ENCODE measurements around the gene ARIH2.
"Not testable (repeated sequence)": the region's sequence is repeated elsewhere in the genome, so short reads cannot be mapped to it uniquely, and the experiment has no call there.

The ARIH2 gene

DNA sequence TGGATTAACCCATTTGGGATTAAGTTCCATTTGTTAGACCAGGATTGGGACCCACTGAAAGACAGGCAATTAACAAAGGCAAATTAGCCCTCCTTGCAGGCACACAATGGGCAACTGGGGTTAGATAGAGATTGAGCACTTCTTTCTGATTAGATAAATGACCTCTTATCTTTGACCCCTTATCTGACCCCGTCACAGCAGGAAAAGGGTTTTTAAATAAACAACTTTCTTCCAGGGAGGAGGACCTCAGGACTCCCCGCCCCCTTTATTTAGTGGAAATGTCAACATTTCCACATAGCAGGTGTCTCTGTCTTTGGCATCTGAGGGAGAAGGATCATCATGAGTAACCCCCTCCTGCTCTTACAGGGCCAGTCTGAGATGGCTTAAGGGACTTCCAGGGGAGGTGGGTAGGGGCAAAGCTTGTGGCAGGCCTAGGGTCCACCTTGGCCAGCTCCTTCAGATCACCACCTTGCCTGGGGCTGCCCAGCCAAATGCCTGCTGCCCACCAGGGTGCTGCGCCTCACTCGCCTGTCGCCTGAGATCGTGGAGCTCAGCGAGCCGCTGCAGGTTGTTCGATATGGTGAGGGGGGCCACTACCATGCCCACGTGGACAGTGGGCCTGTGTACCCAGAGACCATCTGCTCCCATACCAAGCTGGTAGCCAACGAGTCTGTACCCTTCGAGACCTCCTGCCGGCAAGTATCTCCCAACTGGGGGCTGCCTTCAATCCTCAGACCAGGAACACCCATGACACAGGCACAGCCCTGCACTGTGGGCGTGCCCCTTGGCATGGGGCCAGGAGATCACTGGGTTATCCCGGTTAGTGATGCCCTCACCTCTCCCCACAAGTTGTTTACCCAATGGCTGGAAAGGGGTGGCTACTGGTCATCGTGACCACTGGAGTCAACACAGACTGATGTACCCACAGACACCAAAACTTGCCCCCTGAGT is 86.0 kb downstream of the ARIH2 start:
- no peak for DNase-seq (ENCODE audit: low read depth)

DNA sequence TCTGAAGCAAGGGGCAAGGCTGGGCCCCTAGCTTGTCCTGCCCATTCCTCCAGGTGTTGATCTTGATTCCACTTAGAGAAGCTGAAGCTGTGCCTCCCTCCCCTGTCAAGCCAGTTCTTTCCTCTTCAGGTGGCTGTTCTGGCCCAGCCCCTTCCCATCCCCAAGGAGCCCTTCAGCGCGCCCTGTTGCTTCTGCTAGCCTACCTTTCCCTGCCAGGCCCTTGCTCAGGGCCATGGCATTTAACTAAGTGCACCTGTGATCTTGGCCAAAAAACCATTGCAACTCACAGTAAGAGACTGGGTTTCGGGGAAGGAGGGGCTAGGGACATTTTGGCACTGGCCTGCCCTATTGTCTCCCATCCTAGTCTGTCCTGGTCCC is 86.7 kb downstream of the ARIH2 start:
- no peak for DNase-seq (ENCODE audit: low read depth)

DNA sequence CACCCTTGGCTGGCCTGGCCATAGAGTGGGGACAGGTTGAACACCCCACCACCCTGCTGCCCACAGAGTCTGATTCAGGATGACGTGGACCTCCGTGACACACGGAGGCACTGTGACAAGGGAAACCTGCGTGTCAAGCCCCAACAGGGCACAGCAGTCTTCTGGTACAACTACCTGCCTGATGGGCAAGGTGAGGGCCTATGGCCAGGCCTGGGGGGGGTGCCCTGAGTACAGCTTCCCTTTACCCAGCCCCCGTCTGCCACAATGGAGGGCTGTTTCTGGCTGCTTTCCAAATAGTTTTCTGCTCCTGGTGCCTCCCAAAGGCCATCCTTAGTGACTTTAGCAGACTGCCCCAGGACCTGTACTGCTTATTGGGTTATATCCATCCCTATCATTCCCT is 87.4 kb downstream of the ARIH2 start:
- DNase-seq (ENCODE audit: low read depth): no peak

DNA sequence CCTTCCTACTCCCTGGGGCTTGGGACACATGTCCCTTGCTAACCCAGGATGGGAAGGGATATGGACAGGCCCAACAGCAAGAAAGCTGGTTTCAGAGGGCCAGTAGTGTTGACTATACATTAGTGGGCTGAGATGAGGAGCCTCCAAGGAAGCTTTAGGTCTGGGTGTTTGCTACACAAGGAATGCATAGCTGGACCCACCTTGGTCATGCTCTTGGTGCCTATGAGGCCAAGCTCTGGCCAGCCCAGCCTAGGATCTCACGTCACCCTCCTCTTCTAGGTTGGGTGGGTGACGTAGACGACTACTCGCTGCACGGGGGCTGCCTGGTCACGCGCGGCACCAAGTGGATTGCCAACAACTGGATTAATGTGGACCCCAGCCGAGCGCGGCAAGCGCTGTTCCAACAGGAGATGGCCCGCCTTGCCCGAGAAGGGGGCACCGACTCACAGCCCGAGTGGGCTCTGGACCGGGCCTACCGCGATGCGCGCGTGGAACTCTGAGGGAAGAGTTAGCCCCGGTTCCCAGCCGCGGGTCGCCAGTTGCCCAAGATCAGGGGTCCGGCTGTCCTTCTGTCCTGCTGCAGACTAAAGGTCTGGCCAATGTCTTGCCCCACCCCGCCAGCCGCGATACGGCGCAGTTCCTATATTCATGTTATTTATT is 87.9 kb downstream of the ARIH2 start:
- no peak for DNase-seq (ENCODE audit: low read depth)

DNA sequence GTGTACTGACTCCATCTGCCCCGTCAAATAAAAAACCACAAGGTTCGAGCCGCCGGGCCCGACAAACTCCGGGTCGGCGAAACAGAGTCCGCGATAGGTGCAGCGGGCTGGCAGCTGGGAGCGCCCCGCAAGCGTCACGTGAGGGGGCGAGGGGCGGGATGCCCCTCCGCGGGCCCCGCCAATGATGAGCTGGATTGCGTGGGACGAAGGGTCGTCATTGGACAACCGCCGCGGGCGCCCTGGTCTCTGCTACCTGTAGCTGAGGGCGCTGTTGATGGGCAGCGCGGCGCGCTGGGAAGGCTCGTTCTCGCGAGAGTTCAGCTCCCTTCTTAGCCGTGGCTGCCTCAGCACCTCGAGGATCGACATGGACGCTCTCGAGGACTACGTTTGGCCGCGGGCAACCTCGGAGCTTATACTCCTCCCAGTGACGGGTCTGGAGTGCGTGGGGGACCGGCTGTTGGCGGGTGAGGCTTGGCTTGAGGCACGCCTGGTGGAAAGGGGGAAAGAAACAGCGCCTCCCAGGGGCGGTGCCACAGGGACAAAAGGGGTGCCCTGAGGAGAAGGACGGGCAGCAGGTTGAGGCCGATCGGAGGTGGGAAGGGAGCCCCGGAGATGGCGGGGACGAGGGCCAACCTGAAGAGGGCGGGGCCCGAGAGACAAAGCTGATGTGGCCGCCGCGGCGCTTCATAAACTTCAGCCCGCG is 88.6 kb downstream of the ARIH2 start, which contains the start of gene WDR6:
TSS of gene WDR6 (plus strand) at position 324 of the 703 bp plus-strand sequence. CDS start at position 365, 41 bp downstream.
- DNase-seq (ENCODE audit: low read depth): peak; percentile 91

DNA sequence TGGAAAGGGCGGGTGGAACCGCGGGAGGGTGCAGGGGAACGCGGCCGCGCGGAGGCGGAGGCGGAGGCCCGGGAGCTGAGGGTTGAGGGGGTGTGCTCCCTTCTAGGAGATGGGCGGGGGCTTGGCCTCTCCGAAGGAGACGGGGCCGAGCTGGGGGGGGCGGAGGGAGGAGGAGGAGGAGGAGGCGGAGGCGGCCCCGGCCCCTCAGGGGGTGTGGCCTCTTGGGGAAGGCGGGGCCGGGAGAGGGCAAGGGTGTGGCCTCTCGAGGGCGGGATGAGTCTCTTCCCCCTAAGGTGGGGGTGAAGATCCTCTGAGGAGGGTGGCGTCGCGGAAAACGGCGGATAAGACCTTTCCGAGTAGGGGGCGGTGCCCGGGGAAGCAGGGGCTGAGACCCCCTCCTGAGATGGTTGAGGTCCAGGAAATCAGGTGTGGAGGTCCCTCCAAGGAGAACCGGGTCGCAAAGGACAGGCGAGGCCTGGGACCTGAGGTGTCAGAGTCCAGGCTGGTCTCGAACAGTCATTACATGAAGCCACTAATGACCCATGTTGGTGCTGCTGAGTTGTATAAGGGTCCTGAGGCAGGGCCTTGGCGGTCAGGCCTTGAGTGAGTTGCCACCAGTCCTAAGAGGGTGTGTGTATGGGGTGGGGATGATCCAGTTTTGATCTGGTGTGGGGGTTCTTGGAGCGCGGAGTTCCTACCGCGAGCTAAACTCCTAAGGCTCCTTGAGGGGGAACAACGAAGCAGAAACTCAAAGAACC is 89.3 kb downstream of the ARIH2 start:
- DNase-seq (ENCODE audit: low read depth): peak; percentile 71

DNA sequence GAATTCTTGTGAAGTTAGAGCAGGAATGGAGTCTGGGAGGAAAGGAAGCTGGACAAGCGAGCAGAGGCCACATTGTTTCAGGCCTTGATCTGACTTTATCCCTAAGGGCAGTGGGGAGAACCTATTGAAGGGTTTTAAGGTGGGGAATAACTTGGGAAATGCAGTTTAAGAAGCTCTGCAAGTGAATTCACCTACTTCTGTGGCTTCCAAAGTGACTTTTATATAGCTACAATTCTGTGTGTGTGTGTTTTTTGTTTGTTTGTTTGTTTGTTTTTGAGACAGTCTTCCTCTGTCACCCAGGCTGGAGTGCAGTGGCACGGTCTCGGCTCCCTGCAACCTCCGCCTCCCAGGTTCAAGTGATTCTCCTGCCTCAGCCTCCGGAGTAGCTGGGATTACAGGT is 90.0 kb downstream of the ARIH2 start:
- not testable (repeated sequence) for DNase-seq (ENCODE audit: low read depth)

DNA sequence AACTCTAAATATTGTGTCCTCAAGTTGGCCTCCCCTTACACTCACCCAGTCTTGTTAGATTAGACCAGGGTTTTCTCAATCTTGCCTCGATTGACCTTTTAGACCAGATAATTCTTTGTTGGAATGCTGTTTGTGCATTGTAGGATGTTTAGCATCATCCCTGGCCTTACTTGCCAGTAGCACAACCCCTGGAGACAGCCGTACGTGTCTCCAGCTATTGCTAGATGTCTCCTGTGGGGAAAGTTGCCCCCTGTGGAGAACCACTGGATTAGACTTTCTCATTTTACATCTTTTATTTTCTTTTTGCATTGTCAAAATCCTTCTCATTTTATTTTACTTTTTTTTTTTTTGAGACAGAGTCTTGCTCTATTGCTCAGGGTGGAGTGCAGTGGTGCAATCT is 90.8 kb downstream of the ARIH2 start:
- DNase-seq (ENCODE audit: low read depth): no peak

DNA sequence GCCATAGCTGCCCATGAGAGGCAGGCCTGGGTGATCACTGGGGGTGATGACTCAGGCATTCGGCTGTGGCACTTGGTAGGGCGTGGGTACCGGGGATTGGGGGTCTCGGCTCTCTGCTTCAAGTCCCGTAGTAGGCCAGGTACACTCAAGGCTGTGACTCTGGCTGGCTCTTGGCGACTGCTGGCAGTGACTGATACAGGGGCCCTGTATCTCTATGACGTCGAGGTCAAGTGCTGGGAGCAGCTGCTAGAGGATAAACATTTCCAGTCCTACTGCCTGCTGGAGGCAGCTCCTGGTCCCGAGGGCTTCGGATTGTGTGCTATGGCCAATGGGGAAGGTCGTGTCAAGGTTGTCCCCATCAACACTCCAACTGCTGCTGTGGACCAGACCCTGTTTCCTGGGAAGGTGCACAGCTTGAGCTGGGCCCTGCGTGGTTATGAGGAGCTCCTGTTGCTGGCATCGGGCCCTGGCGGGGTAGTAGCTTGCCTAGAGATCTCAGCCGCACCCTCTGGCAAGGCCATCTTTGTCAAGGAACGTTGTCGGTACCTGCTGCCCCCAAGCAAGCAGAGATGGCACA is 93.9 kb downstream of the ARIH2 start:
- no peak for DNase-seq (ENCODE audit: low read depth)

DNA sequence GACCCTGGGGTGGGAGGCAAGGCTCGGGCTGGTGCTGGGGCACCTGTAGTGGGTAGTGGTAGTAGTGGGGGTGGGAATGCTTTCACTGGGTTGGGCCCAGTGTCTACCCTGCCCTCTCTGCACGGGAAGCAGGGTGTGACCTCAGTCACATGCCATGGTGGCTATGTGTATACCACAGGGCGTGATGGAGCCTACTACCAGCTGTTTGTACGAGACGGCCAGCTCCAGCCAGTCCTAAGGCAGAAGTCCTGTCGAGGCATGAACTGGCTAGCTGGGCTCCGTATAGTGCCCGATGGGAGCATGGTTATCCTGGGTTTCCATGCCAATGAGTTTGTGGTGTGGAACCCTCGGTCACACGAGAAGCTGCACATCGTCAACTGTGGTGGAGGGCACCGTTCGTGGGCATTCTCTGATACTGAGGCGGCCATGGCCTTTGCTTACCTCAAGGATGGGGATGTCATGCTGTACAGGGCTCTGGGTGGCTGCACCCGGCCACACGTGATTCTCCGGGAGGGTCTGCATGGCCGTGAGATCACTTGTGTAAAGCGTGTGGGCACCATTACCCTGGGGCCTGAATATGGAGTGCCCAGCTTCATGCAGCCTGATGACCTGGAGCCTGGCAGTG is 94.6 kb downstream of the ARIH2 start:
- no peak for DNase-seq (ENCODE audit: low read depth)

DNA sequence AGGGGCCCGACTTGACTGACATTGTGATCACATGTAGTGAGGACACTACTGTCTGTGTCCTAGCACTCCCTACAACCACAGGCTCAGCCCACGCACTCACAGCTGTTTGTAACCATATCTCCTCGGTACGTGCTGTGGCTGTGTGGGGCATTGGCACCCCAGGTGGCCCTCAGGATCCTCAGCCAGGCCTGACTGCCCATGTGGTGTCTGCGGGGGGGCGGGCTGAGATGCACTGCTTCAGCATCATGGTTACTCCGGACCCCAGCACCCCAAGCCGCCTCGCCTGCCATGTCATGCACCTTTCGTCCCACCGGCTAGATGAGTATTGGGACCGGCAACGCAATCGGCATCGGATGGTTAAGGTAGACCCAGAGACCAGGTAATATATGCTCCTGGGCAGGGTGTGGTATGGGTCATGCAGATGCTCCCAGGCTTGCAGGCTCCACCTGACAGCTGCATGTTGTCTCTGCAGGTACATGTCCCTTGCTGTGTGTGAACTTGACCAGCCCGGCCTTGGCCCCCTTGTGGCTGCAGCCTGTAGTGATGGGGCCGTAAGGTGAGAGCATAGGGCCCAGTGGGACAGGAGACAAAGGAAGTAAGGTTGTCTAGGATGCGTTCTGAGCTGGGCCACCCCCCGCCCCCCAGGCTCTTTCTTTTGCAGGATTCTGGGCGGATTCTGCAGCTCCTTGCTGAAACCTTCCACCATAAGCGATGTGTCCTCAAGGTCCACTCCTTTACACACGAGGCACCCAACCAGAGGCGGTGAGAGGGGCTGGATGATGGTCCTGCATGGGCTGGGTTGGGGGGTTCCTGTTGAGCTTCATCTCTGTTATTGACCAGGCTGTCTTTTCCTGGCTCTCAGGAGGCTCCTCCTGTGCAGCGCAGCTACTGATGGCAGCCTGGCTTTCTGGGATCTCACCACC is 95.4 kb downstream of the ARIH2 start:
- DNase-seq (ENCODE audit: low read depth): no peak

DNA sequence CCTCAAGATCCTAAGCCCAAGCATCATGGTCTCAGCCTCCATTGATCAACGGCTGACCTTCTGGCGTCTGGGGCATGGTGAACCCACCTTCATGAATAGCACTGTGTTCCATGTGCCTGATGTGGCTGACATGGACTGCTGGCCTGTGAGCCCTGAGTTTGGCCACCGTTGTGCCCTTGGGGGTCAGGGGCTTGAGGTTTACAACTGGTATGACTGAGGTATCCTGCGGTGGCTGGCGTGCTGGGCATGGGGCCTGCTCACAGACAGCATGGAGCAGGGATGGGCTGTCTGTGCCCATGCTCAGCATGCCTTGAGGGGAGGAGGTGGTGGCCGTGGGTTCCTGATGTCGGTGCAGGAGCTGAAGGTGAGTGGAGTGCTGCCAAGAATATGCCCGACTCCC is 96.4 kb downstream of the ARIH2 start:
- DNase-seq (ENCODE audit: low read depth): no peak

DNA sequence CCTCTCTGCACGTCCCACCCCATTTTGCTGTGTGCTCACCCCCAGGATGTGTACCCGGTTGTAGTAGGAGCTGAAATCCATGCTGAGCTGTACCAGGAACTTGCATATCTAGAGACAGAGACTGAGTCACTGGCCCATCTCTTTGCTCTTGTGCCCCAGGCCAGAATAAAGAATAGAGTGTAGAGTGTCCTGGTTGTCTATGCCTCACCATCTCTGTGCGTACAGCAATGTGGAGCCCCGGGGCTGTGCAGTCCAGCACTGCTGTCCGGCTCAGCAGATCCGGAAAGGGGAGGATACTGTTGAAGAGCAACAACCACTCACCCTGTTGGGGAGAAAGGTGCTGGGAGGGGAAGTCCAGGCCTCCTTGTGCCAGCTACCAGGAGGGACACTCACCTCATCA is 97.1 kb downstream of the ARIH2 start:
- DNase-seq (ENCODE audit: low read depth): no peak

DNA sequence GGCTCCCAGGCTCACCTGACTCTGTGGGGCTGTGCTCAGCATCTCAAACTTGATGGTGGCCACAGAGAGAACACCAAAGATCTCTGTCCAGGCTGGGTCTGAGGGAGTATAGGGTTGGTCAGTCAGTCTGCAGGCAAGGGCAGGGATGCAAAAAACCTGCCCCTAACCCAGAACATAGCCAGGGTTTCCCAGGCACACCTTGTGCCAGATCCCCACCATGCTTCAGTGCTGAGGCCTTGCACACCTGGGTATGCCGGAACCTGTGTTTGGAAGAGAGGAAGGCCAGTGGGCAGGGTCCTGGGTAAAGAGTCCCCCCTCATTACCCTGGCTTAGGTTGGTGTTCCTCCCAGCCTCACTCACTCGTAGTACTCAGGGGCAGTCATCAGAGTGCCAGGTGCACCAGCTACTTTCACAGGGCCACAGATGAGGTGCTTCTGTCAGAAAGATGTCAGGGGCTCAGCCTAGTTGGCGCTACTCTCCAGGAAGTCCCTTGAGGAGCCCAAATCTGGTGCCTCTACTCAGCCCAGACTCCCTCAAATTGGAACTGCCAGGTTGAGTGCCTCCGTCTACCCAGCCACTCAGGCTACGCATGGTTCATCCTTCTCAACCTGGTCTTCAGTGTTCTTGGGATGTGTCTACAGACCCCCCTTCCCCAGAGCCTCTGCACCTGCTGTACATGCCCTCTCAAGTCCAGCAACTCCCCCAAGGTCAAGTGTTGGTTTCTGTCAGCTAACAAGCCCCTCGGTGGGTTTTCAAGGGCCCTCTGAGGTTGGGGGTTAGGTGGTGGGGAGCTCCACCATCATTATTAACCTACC is 98.0 kb downstream of the ARIH2 start:
- no peak for DNase-seq (ENCODE audit: low read depth)

DNA sequence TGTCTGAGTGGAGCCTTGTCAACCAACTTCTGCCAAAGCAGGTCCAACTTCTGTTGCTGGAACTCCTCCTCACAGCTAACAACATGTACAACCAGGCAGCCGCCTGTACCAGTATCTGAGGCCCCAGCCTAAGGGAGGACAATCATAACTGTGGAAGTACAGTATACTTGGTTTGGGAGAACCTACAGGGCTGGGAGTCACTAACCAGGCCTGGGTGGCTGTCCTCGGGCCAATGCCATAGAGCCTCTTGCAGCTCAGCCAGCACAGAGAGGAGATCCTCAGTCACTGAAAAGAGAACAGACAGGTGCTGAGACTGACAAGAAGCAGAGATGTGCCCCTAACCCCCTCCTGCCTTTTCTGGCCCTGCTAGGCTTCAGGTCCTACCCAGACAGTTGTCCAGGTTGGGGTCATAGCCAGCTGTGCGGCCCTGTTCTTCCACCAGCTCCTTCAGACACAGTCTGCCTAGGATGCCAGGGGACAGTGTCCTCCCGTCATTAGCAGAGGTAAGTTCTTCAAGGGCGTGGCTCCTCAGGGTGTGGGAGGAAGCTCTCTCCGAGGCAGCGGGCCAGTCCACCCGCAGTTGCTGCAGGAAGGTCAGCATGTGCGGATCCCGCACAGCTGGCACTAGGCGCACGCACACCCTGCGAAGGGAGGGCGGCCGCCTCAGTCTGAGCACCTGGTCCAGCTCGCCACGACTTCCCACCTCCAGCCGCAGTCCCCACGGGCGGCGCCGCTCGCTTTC is 98.8 kb downstream of the ARIH2 start:
- no peak for DNase-seq (ENCODE audit: low read depth)

DNA sequence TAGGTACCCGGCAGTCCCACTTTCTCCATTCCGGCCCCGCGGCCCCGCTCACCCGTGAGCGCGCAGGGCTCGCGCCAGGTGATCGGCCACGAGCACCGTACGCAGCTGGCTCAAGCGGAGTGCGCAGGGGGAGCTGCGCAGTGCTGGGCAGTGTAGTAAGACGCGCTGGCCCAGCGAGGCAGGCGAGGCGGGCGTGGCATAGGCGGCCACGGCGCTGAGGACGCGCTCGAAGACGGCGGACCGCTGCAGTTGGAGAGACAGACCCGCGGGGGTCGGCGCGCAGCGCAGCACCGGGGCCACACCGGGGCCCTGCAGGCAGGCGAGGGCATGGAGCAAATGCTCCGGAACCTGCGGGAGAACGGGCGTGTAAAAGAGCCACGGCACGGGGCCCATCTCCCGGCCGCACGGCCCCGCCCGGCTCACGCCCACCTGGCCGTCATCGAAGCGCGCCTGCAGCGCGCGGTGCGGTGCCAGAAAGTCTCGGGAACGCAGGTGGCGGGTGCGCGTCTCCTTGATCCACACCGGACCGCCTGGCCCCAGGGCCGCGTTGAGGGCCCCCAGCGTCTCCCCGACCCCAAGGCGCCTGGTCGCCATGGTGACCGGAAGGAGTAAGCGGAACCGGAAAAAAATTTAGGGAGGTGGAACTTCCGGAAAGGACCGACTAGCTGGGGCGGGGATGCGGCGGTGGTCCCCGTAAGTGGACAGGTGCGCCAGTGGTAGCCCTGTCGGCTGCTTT is 99.5 kb downstream of the ARIH2 start, which contains the start of gene DALRD3:
TSS of gene DALRD3 (minus strand) at position 610 of the 736 bp plus-strand sequence. CDS start at position 594, 16 bp downstream.
- DNase-seq (ENCODE audit: low read depth): no peak

DNA sequence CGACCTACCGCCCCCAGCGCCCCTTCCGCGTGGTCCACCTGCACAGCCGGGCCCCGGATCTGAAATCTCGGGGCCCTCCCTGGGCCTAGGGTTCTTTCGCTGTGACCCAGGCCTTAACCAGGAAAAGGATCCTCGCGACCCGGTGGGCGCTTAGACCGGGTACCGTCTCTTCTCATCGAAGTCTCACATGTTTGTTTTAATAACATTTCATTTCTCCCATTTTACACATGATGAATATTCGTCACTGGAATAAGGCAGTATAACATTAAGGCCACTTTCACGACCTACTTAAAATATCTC is 100.0 kb downstream of the ARIH2 start:
- DNase-seq (ENCODE audit: low read depth): no peak

DNA sequence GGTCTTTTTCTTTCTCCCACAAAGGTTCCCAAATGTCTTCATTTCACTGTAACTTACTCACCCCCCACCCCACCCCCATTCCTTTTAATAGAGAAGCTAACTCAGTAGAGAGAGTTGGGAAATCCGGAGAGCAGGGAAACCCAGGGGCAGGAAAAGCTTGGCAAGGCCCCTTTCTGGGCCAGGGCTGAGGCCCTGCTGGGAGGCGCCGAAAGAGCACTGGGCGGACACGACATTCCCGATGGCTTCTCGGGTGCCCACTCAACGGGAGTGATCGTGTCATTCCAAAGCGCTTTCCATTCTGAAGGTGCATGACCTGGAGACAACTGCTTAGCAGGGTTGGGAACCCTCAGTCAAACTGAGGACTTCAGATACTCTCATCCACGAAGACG is 101.3 kb downstream of the ARIH2 start:
- DNase-seq (ENCODE audit: low read depth): no peak

All from activated gamma-delta T cell treated with anti-CD3 and anti-CD28 coated beads, Interleukin-2, amount 50 U/mL, for 16 hours (primary cell).